GM21723 (cell line): ENCODE results near the gene DAP.
"Not testable (repeated sequence)": the region's sequence is repeated elsewhere in the genome, so short reads cannot be mapped to it uniquely, and the experiment has no call there.

Experiments used
- ATAC-seq: cut with Tn5 transposase; IDR thresholded peaks from one replicate; pipeline ENCODE4 v1.9.1; 2021; ENCODE audit warnings: mild to moderate bottlenecking, moderate library complexity; ENCODE audit not compliant: unreplicated experiment

DAP gene

GRCh38 chr5:10660135-10660534, 100.9 kb downstream of the DAP start:
- ATAC-seq = no peak

- ATAC-seq = no peak
Measured at GRCh38 chr5:10658265-10658664, 102.8 kb downstream of the DAP start.

GRCh38 chr5:10655972-10656830, 104.8 kb downstream of the DAP start:
- no peak for ATAC-seq

GRCh38 chr5:10655161-10655971, 105.7 kb downstream of the DAP start:
- ATAC-seq = no peak

GRCh38 chr5:10654566-10654965, 106.5 kb downstream of the DAP start:
- no peak for ATAC-seq

- no peak for ATAC-seq
Measured at GRCh38 chr5:10653751-10654400, 107.2 kb downstream of the DAP start.

- ATAC-seq = no peak
Measured at GRCh38 chr5:10653043-10653442, 108.0 kb downstream of the DAP start.

- ATAC-seq = no peak
Measured at GRCh38 chr5:10652606-10653005, 108.4 kb downstream of the DAP start.

GRCh38 chr5:10652151-10652550, 108.9 kb downstream of the DAP start:
- ATAC-seq = no peak

- ATAC-seq = no peak
Measured at GRCh38 chr5:10649666-10650380, 111.2 kb downstream of the DAP start.

- no peak for ATAC-seq
Measured at GRCh38 chr5:10648806-10649665, 112.0 kb downstream of the DAP start.

GRCh38 chr5:10647640-10648039, 113.4 kb downstream of the DAP start:
- ATAC-seq = no peak

GRCh38 chr5:10645671-10646070, 115.4 kb downstream of the DAP start:
- no peak for ATAC-seq

- no peak for ATAC-seq
Measured at GRCh38 chr5:10645146-10645545, 115.9 kb downstream of the DAP start.

GRCh38 chr5:10644192-10644591, 116.8 kb downstream of the DAP start:
- ATAC-seq = no peak

GRCh38 chr5:10642367-10642766, 118.7 kb downstream of the DAP start:
- ATAC-seq = no peak

- no peak for ATAC-seq
Measured at GRCh38 chr5:10639846-10640368, 121.1 kb downstream of the DAP start.

- not testable (repeated sequence) for ATAC-seq
Measured at GRCh38 chr5:10638723-10639122, 122.3 kb downstream of the DAP start.

GRCh38 chr5:10637944-10638343, 123.1 kb downstream of the DAP start:
- ATAC-seq = no peak
